NCI-H2107 treated with DMSO at 0.1 percent for 48 hours (cell line): ENCODE results near the gene HSPB9.
"Not testable (repeated sequence)": the region's sequence is repeated elsewhere in the genome, so short reads cannot be mapped to it uniquely, and the experiment has no call there.

Experiments
- DNase-seq: peaks from one replicate; lab custom pipeline; 2025; ENCODE audit not compliant: unreplicated experiment; lab: John Stamatoyannopoulos, UW

The HSPB9 gene

GRCh38 chr17:42140690-42141089 is 18.1 kb downstream of the HSPB9 start:
- not testable (repeated sequence) for DNase-seq

GRCh38 chr17:42141382-42141781 is 18.8 kb downstream of the HSPB9 start:
- DNase-seq: no peak

DNA sequence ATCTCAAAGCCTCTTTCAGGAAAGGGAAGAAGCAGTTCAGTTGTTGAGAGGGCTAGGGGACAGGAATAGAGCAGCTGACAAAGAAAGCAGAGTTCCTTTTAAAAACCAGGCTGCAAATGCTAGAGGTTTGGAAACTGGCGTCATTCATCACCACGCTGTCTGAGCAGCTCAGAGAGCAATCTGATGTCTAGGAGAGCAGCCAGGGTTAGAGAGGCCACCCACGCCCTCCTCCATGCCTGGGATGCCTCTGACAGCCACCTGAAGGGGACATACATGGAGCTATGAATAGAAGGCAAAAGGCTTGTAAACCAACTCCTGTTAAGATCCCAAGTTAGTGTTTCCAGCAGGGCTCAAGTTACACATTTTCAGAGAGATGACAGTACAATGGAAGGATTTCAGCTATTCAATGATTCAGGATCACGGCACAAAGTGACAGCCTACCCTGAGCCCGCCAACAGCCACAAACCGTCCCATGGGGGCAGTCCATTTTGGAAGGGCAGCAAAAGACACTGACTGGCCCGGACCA is 19.8 kb downstream of the HSPB9 start:
- peak; percentile 52 for DNase-seq

GRCh38 chr17:42143138-42143537 is 20.5 kb downstream of the HSPB9 start:
- DNase-seq: not testable (repeated sequence)

DNA sequence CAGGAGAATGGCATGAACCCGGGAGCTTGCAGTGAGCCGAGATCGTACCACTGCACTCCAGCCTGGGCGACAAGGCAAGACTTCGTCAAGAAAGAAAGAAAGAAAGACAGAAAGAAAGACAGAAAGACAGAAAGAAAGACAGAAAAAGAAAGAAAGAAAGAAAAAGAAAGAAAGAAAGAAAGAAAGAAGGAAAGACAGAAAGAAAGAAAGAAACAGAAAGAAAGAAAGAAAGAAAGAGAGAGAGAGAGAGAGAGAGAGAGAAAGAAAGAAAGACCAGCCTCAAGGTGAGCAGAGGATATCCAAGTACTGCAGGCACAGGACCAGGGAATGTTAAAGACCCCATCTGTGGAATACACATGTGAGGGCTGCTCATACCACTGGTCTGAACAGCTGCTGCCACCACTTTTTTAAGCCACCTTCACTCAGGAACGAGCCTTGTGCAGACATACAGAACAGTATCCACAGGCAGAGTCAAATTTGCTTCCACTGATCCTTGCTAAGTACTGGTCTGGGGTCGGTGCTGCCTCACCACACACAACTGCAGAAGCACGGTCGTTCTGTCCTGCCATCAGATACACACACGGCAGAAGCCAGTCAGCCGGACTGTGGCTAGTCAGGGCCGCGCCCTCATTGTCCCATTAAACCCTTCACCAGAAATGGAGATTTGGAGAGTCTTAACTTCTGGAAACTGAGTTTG is 24.5 kb downstream of the HSPB9 start:
- DNase-seq: no peak

DNA sequence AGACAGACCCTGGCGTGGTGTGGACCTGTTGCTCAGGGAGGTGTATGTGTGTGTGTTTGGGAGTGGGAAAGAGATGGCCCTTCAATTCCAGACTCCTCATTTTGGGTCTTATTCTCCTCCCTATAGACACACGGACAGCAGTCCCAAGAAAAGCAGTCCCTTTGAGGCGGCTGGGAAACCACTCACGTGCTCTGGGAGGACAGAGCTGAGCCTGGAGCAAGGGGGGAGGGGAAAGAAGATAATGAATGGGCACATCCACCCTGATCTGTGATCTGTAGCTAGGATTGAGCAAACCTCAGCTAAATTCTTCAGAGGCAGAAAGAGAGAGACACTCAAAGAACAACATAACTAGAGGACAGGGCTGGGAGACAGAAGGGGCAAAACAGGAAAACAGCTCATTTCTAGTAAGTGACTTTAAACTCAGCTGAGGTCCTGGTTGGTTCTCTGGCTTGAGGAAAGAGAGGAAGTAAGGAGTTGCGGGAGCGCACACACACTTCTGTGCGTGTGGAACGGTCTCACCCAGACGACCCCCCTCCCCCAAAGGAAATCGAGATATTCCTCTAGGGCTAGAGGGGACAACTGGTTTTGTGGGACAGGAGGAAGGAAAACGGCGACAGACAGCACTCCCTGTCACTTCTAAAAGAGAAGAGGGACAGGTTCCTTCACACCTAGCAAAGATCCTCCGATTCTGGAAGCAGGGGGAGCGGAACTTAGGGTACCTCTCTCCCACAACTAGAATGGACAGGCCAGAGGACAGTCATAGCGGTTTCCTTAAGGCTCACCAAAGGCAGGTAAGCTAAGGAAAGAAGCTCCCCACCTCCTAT is 31.5 kb downstream of the HSPB9 start:
- no peak for DNase-seq

DNA sequence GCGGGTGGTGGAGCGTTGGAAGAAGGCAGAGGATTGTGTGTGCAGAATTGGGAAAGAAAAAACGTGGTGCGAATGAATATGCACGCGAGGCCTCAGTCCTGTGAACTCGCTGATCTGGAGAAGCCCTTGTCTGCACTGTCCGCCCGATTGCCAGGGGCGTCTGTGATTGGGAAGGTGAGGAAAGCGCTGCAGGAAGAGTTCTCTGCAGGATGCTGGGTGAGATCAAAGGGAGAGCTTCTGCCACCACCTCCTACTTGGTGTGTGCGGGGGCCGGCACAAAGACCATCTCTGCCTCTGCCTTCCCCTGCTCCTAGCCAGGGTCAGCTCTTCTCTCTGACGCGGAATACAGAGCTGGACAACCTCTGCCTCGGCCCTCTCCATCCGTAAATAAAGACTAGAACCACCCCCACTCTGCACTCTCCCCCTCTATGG is 33.0 kb downstream of the HSPB9 start:
- DNase-seq: no peak

GRCh38 chr17:42159796-42160530 is 37.4 kb downstream of the HSPB9 start:
- DNase-seq: no peak

GRCh38 chr17:42160531-42160910 is 37.9 kb downstream of the HSPB9 start:
- DNase-seq: no peak

DNA sequence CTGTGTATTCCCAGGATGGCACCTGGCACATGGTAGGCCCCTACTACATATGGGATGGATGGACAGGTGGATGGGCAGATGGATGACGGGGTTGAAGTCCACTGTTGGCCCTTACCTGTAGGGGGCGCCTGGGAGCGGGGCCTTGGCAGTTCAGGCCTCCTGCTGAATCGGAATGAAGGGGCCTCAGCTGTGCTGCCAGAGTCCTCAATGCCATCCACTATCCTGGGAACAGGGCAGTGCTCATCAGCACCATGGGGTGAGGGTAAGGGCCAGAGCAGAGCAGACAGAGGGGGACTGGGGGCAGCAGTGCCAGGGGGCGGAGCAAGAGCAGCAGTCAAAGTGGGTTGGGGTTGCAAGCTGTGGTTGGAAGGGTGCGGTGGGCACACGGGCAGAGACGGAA is 40.5 kb downstream of the HSPB9 start:
- DNase-seq: no peak

DNA sequence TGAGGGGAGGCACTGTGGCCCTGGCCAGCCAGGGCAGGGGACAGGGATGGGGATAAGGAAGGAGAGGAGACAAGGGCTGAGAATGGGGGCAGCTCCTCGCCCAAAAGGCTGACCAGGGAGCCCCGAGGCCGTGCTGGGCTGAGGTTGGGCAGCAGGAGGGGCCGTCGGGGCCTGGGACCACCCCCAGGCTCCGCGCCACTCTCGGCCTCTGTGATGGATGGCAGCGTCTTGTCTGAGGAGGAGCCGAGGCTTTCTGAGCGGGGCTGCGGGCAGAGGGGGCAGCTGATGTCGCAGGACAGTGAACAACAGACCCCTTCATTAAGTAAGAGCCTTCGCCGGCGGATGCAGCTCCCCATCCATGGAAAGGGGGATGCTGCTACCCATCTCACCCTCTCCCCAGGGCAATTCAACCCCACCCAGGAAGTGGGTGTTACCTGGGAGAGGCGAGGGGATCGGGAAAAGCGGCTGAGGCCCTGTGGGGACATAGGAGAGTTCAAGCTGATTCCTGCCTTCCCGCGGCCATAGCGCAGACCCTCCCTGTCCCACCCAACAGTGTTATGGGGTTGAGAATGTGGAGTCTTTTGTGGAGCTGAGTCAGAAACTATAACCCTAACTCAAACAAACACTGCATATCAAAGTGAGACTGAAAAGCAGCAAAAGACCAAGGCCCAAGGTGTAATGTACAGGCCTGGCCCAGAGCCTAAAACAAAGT is 41.2 kb downstream of the HSPB9 start:
- no peak for DNase-seq

- DNase-seq: no peak
These were observed 43.1 kb downstream of the HSPB9 start for GRCh38 chr17:42165751-42166150.

- no peak for DNase-seq
These were observed 43.7 kb downstream of the HSPB9 start for GRCh38 chr17:42166196-42166763.

GRCh38 chr17:42167807-42168206 is 45.2 kb downstream of the HSPB9 start:
- no peak for DNase-seq

- no peak for DNase-seq
These were observed 46.7 kb downstream of the HSPB9 start for GRCh38 chr17:42169351-42169750.

GRCh38 chr17:42171831-42172230 is 49.2 kb downstream of the HSPB9 start:
- DNase-seq: no peak
